GM13977 (cell line): Measurements from ENCODE around the gene SMC1B.

Source experiments
- DNase-seq: peaks from one replicate; pipeline ENCODE4 v3.0.0; 2012; ENCODE audit warnings: low spot score
- CTCF ChIP-seq: IDR thresholded peaks from 2 replicates; pipeline ENCODE4 v1.5.1; 2012; ENCODE audit warnings: mild to moderate bottlenecking, control low read depth; ENCODE audit not compliant: insufficient read depth; ENCODE audit errors: extremely low read depth, missing control alignments
- in situ Hi-C: fragments of 300-500 bp; cut with MboI; formaldehyde crosslinking; loops from one replicate; pipeline ENCODE4 v1.12.0; 2022; ENCODE audit warnings: low sequenced_read_pairs, low pct_unique_long_range_greater_than_20kb, mixed read lengths, inconsistent platforms; ENCODE audit not compliant: unreplicated experiment

The SMC1B gene

GRCh38 chr22:45324311-45324711, 89.1 kb downstream of the SMC1B start:
- no peak for DNase-seq
- TF ChIP-seq CTCF, result no peak
- in situ Hi-C loops, result no loop called here

DNA sequence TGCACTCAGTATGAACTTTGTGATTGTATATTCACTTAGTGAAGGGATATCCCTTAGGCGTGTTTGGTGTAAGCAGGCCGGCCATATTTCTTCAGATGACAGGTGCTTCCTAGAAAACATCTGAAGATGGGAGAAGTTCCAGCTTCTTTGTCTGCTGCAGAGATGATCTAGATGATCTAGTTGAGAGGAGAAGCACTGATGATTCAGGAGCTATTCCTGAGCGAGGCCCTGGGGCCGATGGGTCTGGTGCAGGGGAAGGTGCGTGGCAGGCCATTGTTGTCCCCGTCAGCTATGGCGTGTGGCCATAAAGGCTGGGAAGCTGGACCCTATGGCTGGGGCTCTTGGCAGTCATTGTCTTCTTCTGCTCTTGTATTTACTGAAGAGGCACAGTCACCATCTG, 89.7 kb downstream of the SMC1B start:
- in situ Hi-C loops, result no loop called here
- DNase-seq, result no peak
- no peak for TF ChIP-seq CTCF

DNA sequence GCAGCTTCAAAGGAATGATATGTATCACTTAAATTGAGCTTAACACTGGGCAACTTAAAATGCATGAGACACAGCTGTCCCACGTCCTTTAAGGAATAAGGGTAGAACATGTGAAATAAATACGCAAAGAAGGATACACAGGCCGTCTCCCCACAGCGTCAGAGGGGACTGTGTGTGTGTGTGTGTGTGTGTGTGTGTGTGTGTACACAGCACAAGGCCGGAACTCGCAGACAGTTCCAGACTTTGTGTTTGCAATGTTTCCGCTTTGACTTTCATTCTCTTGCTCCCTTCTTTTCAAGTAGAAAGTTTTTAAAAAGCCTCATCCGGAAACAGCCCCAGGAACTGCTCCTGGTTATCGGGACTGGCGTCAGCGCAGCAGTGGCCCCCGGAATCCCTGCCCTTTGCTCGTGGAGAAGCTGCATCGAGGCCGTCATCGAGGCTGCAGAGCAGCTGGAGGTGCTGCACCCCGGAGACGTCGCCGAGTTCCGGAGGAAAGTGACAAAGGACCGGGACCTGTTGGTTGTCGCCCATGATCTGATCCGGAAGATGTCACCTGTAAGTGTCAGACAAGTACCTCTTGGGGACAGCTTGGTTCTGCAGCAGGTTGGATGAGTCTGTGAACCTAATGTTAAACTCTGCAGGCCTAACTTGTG, 90.4 kb downstream of the SMC1B start:
- TF ChIP-seq CTCF, result no peak
- no peak for DNase-seq
- in situ Hi-C loops, result no loop called here

GRCh38 chr22:45321827-45322226, 91.6 kb downstream of the SMC1B start:
- DNase-seq, result no peak
- TF ChIP-seq CTCF, result no peak
- in situ Hi-C loops, result no loop called here

GRCh38 chr22:45320357-45320976, 92.9 kb downstream of the SMC1B start:
- TF ChIP-seq CTCF, result no peak
- in situ Hi-C loops, result no loop called here
- DNase-seq, result no peak

DNA sequence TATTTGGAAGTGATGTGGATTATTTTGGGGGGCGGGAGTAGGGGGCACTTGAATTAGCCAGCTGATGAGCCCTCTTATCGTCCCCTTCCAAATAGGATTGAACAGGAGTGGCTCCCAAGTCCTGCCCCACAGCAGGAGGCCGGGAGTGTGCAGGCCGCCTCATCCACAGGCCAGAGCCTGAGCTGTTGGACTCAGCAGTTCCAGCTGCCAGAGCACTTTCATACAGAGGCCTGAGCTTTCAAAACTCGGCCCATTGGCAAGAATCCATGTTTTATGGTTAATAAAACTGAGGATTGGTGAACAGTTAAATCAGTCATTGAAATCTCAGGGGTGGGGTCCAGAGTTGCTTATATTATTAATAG, 94.1 kb downstream of the SMC1B start:
- in situ Hi-C loops, result no loop called here
- TF ChIP-seq CTCF, result no peak
- no peak for DNase-seq
